Frontal cortex (tissue), 4 donors: Measurements from ENCODE around the gene RNF149. TPM values are rescaled to one million over a fixed set of nuclear protein-coding genes. Genes with fewer than 3 reads are reported as not detected.
"Not testable (repeated sequence)": the region's sequence is repeated elsewhere in the genome, so short reads cannot be mapped to it uniquely, and the experiment has no call there.

ENCODE experiments used
- DNase-seq, 2 donors: peaks; one replicate each; pipeline ENCODE4 v3.0.0; 2012; ENCODE audit warnings: low spot score in 2 of 2
- FAIRE-seq: peaks from 2 replicates; lab custom pipeline; 2012; peaks lifted over from hg19 to GRCh38; lab: Jason Lieb, UNC
- total RNA-seq: library from RNA; depleted of rRNA; stranded (reverse); fragments of >200 nt; gene quantifications from one replicate; pipeline ENCODE4 v1.2.3, GENCODE V29; 2014
- donor health status: control.
- donor health status: control.
- donor health status: control.

The RNF149 gene
- total RNA-seq = 45.2 TPM

DNA sequence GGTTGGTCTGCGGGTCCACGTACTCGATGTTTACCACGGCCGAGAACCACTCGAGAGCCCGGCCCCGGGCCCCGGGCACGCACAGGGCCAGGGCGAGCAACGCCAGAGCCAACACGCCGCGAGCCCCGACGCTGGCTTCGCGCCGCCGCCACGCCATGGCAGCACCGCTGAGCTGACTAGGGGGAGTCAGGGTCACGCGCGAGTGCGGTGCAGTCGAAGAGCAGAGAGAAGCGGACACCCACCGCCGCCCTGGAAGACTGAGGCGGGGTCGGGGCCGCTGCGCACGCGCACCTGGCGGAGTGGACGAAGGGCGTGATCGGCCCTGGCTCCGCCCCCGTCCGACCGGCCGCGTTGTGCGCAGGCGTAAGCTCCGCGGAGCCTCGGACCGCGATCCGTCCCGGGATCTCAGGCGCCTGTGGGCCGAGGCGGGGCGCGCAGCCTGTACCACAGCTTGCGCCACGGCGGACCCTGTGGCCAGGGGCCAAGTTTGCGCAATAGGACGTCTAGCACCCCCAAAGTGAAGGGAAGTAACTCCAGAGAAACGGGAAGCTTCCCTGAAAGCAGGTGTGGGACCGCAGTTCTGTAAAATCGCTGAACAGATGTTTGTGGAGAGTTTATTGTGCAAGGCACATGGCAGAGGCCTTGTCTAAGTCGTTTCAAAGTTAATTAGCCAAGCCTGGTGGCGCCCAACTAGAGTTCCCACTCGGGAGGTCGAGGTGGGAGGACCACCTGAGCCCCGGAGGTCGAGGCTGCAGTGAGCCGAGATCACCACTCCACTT is at the start of gene RNF149:
Gene RNF149 (minus strand): TSS at position 270 of the 779 bp plus-strand sequence. CDS start 113 bp downstream, at position 157.
- peak; percentile 95 to 96 for DNase-seq
- no peak for FAIRE-seq

DNA sequence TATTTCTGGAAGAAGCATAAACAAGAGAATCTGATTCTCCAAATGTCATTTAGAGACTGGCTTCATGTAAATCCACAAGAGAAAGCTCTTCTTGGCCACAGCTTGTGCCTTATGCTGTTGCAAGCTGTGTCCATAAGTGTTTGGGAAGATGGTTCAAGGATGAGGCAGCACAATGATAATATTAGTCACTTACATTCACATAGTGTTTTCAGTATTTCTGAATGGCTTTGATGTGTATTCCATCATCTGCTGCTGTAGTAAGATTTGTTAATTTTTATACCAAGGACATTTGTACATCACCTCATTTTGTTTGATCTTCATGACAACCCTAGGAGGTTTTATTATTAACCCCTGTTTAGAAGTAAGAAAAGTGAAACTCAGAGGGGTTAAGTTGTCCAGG is 48.9 kb upstream of the RNF149 start:
- DNase-seq = no peak
- no peak for FAIRE-seq

- DNase-seq (no peak), FAIRE-seq (no peak)
Measured at GRCh38 chr2:101356521-101356920, 48.0 kb upstream of the RNF149 start.

DNA sequence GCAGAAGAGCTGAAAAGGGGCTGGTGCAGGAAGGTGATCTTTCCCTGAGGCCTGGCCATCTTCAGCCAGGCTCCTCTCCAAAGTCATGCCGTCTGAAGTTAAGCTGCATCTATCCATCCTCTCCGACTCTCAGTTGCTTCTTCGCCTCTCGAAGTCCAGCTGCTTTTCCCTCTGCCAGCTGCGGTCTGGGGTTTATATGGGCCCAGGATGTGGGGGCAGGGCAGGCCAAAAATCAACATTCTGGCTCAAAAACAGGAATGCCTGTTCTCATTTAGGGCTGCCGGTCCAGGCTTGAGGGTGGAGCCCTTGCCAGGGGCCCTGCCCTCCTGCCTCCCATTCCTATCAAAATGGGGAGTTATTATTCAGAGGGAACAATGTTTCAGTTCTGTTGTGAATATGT is 47.6 kb upstream of the RNF149 start:
- DNase-seq = no peak
- no peak for FAIRE-seq

DNA sequence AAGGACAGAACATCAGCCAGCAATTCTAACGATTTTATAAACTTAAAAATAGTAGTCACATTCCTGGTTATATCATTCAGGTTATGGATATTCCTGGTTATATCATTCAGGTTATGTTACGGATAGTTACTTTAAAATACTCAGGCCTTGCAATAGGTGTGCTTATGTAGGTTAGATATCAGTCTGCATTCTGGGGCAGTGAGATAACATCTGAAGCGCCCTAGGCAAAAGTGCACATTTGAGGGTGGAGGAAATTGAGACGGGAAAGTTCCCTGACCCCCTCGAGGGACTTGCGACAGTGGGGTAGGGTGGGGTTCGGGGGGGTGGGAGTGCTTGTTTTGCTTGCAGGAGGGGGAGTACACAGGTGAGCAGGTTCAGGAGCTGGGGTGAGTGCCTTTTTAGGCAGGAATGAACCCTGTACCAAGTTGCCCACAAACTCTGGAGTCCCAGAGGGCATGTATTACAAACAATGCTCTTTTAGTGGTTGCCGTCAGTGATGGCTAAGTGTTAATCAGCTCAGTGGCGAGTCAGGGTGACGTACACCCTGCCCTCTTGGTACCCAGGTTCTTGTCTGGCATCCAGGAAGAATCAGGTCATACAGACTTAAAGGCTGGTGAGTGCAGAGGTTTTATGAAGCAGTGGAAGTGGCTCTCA is 47.0 kb upstream of the RNF149 start:
- FAIRE-seq (no peak), DNase-seq (no peak)

DNA sequence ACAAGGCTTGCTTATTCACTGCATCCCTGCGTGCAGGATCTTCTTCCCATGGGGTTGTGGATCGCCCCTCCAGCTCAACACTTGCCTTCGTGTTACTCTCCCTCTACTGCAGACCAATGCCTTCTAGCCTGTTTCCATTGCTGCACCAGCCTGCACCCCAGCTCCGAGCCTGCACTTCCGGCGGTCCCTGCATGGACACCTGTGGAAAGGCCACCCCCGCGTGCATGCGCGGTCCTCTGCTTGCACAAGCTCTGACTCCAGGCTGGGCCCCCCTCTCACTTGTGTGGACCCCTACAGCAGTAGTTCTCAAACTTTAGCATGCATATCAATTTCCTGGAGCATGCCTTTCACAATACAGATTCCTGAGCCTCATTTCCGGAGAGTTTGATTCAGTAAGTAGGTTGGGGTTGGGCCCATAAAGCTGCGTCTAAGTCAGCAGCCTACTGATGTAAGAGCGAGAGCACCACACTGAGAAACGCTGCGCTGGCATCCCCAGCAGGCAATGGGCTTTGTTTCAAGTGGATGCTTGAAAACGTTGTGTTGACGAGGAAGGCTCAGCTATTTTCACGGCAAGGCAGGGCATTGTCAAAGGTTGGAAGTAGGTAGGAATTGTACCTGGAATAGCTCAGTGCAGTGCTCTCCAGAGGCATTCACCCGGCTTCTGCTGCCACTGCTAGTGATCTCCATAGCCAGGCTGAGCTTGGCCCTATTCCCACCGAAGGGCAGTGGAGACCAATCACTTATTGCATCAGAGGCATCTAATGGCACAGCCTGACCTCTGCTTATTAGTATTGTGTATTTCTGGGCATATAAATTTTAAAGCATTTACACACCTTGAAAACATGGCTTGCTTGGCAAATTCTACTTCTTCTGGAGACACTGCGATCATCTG is 46.2 kb upstream of the RNF149 start:
- no peak for FAIRE-seq

DNA sequence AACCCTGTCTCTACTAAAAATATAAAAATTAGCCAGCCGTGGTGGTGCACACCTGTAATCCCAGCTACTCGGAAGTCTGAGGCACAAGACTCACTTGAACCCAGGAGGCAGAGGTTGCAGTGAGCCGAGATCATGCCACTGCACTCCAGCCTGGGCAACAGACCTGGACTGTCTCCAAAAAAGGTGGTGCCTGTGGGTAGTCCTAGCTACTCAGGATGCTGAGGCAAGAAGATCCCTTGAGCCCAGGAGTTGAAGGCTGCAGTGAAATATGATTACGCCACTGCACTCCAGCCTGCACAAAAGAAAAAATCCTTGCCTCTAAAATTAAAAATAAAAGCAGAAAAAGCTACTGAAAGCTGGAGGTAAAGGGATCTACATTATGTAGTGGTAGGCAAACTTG is 44.1 kb upstream of the RNF149 start:
- not testable (repeated sequence) for FAIRE-seq, DNase-seq

More for the DNA sequence above, 46.2 kb upstream of the RNF149 start:
- DNase-seq = no peak

- FAIRE-seq (no peak), DNase-seq (no peak)
Measured at GRCh38 chr2:101351207-101351606, 42.7 kb upstream of the RNF149 start.

- FAIRE-seq (no peak), DNase-seq (peak; percentile 25 to 30)
Measured at GRCh38 chr2:101349893-101350662, 41.6 kb upstream of the RNF149 start.

- no peak for FAIRE-seq
- no peak for DNase-seq
Measured at GRCh38 chr2:101348883-101349282, 40.4 kb upstream of the RNF149 start.

GRCh38 chr2:101346909-101347308 is 38.4 kb upstream of the RNF149 start:
- DNase-seq (no peak), FAIRE-seq (no peak)

- peak in 1 of 2 donors; percentile 23 for DNase-seq
Measured at GRCh38 chr2:101344137-101344536, 35.6 kb upstream of the RNF149 start.

GRCh38 chr2:101342625-101343008 is 34.1 kb upstream of the RNF149 start:
- DNase-seq (no peak), FAIRE-seq (no peak)

More at GRCh38 chr2:101344137-101344536, 35.6 kb upstream of the RNF149 start:
- no peak for FAIRE-seq

DNA sequence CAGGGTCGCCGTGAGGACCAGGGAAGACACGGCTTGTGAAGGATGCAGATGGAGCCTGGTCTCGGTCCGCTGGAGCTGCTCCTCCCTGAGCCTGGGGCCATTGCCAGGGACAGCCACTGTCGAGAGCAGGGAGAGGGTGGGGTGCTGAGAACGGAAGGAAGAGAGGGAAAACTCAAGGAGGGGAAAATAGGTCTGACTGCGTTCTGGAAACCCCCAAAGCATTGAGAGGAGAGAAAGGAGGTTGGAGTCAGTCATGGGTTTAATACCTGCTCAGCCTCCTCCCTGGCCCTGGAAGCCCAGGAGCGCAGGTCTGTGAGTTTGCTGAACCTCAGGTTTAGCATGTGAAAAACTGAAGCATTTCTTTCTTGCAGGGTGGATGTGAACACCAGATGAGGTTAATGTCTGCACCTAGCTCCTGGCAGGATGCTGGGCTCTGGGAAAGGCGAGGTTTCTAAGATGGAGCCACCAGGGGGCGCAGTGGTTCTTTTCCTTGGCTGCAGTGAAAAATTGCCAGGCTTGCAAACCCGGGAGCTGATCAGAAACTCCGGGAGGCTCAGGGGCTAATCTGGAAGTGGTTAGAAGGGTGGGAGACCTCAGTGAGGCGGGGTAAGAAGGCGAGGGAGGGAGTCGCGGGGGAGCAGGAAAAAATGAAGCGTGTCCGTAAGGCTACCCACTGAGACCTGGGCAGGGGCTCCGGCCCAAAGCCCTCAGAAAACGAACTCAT is 33.6 kb upstream of the RNF149 start:
- DNase-seq (peak; percentile 41 to 70), FAIRE-seq (no peak)

DNA sequence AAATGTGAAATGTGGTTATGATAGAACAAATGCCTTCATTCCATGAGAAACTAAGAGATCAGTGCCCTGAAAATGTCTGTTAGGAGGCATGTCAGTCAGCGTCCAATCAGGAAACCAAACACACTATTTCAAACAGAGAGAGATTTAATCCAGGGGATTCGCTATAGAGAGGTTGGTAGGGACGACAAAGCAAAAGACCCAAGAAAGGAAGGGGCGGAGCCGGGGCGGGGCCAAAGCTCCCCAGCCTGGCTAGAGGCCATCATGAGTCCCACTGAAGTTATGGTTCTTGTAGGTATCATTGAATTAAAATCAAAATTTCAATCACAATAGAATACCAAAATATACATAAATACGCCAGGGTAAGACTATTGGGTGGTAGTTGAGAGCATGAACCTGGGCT is 32.9 kb upstream of the RNF149 start:
- no peak for DNase-seq
- FAIRE-seq = no peak

- FAIRE-seq (no peak), DNase-seq (no peak)
Measured at GRCh38 chr2:101340141-101340551, 31.6 kb upstream of the RNF149 start.

- DNase-seq (no peak), FAIRE-seq (no peak)
Measured at GRCh38 chr2:101339266-101339880, 30.9 kb upstream of the RNF149 start.

GRCh38 chr2:101337877-101338276 is 29.4 kb upstream of the RNF149 start:
- no peak for DNase-seq
- FAIRE-seq = no peak
